Ishikawa (cell line): ENCODE results near the gene ART4.

Source experiments
- CREB1 ChIP-seq: IDR thresholded peaks from 2 replicates; pipeline ENCODE4 v1.6.1; 2012; ENCODE audit warnings: low read depth
- RAD21 ChIP-seq: IDR thresholded peaks from 2 replicates; pipeline ENCODE4 v1.6.1; 2012; ENCODE audit warnings: low read depth
- TAF1 ChIP-seq: IDR thresholded peaks from 2 replicates; pipeline ENCODE4 v1.6.1; 2012; ENCODE audit warnings: low read depth, mild to moderate bottlenecking
- YY1 ChIP-seq: IDR thresholded peaks from 2 replicates; pipeline ENCODE4 v1.6.1; 2012; ENCODE audit warnings: low read depth
- ZBTB7A ChIP-seq: IDR thresholded peaks from 2 replicates; pipeline ENCODE4 v1.6.1; 2012; ENCODE audit warnings: low read depth
- TF ChIP-seq, protein P1 (sequence below): IDR thresholded peaks from 2 replicates; pipeline ENCODE4 v1.6.1; 2012

GRCh38 chr12:14871886-14872285 is 28.6 kb upstream of the ART4 start:
- TF ChIP-seq YY1 (no peak), TAF1 (no peak), ZBTB7A (no peak), RAD21 (no peak), CREB1 (no peak)
- TF ChIP-seq, protein P1, sequence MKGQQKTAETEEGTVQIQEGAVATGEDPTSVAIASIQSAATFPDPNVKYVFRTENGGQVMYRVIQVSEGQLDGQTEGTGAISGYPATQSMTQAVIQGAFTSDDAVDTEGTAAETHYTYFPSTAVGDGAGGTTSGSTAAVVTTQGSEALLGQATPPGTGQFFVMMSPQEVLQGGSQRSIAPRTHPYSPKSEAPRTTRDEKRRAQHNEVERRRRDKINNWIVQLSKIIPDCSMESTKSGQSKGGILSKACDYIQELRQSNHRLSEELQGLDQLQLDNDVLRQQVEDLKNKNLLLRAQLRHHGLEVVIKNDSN = no peak
